HEK293 (cell line): Measurements from ENCODE around the gene CSNK2A2.
A peak's percentile ranks its signal among the peaks of the same experiment; 100 is the strongest.

Source experiments
- CTCF ChIA-PET: fragments of 350-600 bp; formaldehyde crosslinking; extraction: SDS; loops from one replicate; lab custom pipeline; 2021; ENCODE audit warnings: antibody characterized with exemption; lab: Yijun Ruan, JAX
- POLR2A ChIA-PET: fragments of 300-600 bp; formaldehyde crosslinking; extraction: SDS; loops from one replicate; lab custom pipeline; 2020; ENCODE audit warnings: antibody characterized with exemption, inconsistent platforms; lab: Yijun Ruan, JAX
- H3K27ac ChIP-seq: fragments of 200-500 bp; sonication (Bioruptor generic); 2 replicates; pipeline ENCODE4 v1.5.1; 2014; ENCODE audit warnings: low read depth, low read length, control low read depth, inconsistent platforms; ENCODE audit errors: extremely low read depth
- H3K36me3 ChIP-seq, 2 experiments: fragments of 200-500 bp in 1 of 2; sonication (Bioruptor generic) in 1 of 2; 1 replicate in 1 of 2; 2 replicates in 1 of 2; pipeline ENCODE4 v1.5.1; 2014 to 2017; ENCODE audit warnings: inconsistent platforms in 2 of 2, low read length in 2 of 2; ENCODE audit not compliant: control insufficient read depth in 2 of 2, insufficient read depth in 1 of 2
- H3K4me1 ChIP-seq: fragments of 200-500 bp; sonication (Bioruptor generic); 2 replicates; pipeline ENCODE4 v1.5.1; 2014; ENCODE audit warnings: mild to moderate bottlenecking, low read length, inconsistent platforms; ENCODE audit not compliant: control insufficient read depth, insufficient read depth
- H3K4me3 ChIP-seq: 2 replicates; pipeline ENCODE4 v1.5.1; 2011; ENCODE audit warnings: low read depth, mild to moderate bottlenecking, control low read depth, low read length, moderate library complexity
- H3K9me3 ChIP-seq: fragments of 200-500 bp; sonication (Bioruptor generic); 2 replicates; pipeline ENCODE4 v1.5.1; 2014; ENCODE audit warnings: low read depth, low read length, inconsistent platforms; ENCODE audit not compliant: control insufficient read depth, insufficient read depth
- GLI4 ChIP-seq: fragments of 450-650 bp; formaldehyde crosslinking; IDR thresholded peaks from 2 replicates; pipeline ENCODE4 v1.5.1; 2016; ENCODE audit warnings: missing biosample characterization, missing genetic modification characterization
- KLF16 ChIP-seq: fragments of 450-650 bp; formaldehyde crosslinking; IDR thresholded peaks from 2 replicates; pipeline ENCODE4 v1.5.1; 2017; ENCODE audit warnings: missing biosample characterization, missing genetic modification characterization
- KLF7 ChIP-seq: fragments of 450-650 bp; formaldehyde crosslinking; IDR thresholded peaks from 2 replicates; pipeline ENCODE4 v1.5.1; 2016; ENCODE audit warnings: missing biosample characterization, missing genetic modification characterization, borderline replicate concordance
- KLF8 ChIP-seq: fragments of 450-650 bp; formaldehyde crosslinking; IDR thresholded peaks from 2 replicates; pipeline ENCODE4 v1.5.1; 2016; ENCODE audit warnings: missing biosample characterization, missing genetic modification characterization
- KLF9 ChIP-seq: fragments of 450-650 bp; formaldehyde crosslinking; IDR thresholded peaks from 2 replicates; pipeline ENCODE4 v1.5.1; 2016; ENCODE audit warnings: missing biosample characterization, missing genetic modification characterization, low read depth
- MEIS1 ChIP-seq: sonication (generic); formaldehyde crosslinking; IDR thresholded peaks from 2 replicates; pipeline ENCODE4 v1.8.1; 2022; ENCODE audit warnings: missing genetic modification reagents, mild to moderate bottlenecking, borderline replicate concordance
- SCRT2 ChIP-seq: fragments of 450-650 bp; formaldehyde crosslinking; IDR thresholded peaks from 2 replicates; pipeline ENCODE4 v1.5.1; 2016; ENCODE audit warnings: missing biosample characterization, missing genetic modification characterization
- SP2 ChIP-seq: fragments of 450-650 bp; formaldehyde crosslinking; IDR thresholded peaks from 2 replicates; pipeline ENCODE4 v1.5.1; 2016; ENCODE audit warnings: missing biosample characterization, missing genetic modification characterization
- ZBTB17 ChIP-seq: fragments of 450-650 bp; formaldehyde crosslinking; IDR thresholded peaks from 2 replicates; pipeline ENCODE4 v1.5.1; 2016; ENCODE audit warnings: missing biosample characterization, missing genetic modification characterization
- ZBTB48 ChIP-seq: fragments of 450-650 bp; formaldehyde crosslinking; IDR thresholded peaks from 2 replicates; pipeline ENCODE4 v1.5.1; 2016; ENCODE audit warnings: missing biosample characterization, missing genetic modification characterization
- ZIC2 ChIP-seq: fragments of 450-650 bp; formaldehyde crosslinking; IDR thresholded peaks from 2 replicates; pipeline ENCODE4 v1.5.1; 2016; ENCODE audit warnings: missing biosample characterization, missing genetic modification characterization
- ZNF16 ChIP-seq: fragments of 450-650 bp; formaldehyde crosslinking; IDR thresholded peaks from 2 replicates; pipeline ENCODE4 v1.5.1; 2016; ENCODE audit warnings: low read depth, missing biosample characterization, missing genetic modification characterization
- ZNF335 ChIP-seq: fragments of 450-650 bp; formaldehyde crosslinking; conservative IDR thresholded peaks from 2 replicates; pipeline ENCODE4 v1.5.1; 2016; ENCODE audit warnings: missing biosample characterization, missing genetic modification characterization
- ZNF623 ChIP-seq: fragments of 450-650 bp; formaldehyde crosslinking; IDR thresholded peaks from 2 replicates; pipeline ENCODE4 v1.5.1; 2016; ENCODE audit warnings: missing biosample characterization, missing genetic modification characterization
- ZNF624 ChIP-seq: fragments of 450-650 bp; formaldehyde crosslinking; IDR thresholded peaks from 2 replicates; pipeline ENCODE4 v1.5.1; 2017; ENCODE audit warnings: missing biosample characterization, missing genetic modification characterization
- ZNF660 ChIP-seq: fragments of 450-650 bp; IDR thresholded peaks from 2 replicates; pipeline ENCODE4 v1.5.1; 2018; ENCODE audit warnings: missing biosample characterization, mild to moderate bottlenecking, missing genetic modification characterization
- TF ChIP-seq, protein P1 (sequence below): fragments of 450-650 bp; formaldehyde crosslinking; IDR thresholded peaks from 2 replicates; pipeline ENCODE4 v1.5.1; 2017; ENCODE audit warnings: missing biosample characterization, missing genetic modification characterization
- TF ChIP-seq, protein P2 (sequence below): fragments of 450-650 bp; formaldehyde crosslinking; IDR thresholded peaks from 2 replicates; pipeline ENCODE4 v1.5.1; 2016; ENCODE audit warnings: missing biosample characterization, missing genetic modification characterization
- TF ChIP-seq, protein P3 (sequence below): fragments of 450-650 bp; formaldehyde crosslinking; IDR thresholded peaks from 2 replicates; pipeline ENCODE4 v1.5.1; 2016; ENCODE audit warnings: missing biosample characterization, missing genetic modification characterization
- TF ChIP-seq, protein P4 (sequence below): fragments of 450-650 bp; IDR thresholded peaks from 2 replicates; pipeline ENCODE4 v1.5.1; 2018; ENCODE audit warnings: missing biosample characterization, mild to moderate bottlenecking, missing genetic modification characterization
- TF ChIP-seq, protein P5 (sequence below): fragments of 450-650 bp; formaldehyde crosslinking; IDR thresholded peaks from 2 replicates; pipeline ENCODE4 v1.5.0; 2017; ENCODE audit warnings: missing biosample characterization, missing genetic modification characterization, borderline replicate concordance
- TF ChIP-seq, protein P6 (sequence below): fragments of 450-650 bp; formaldehyde crosslinking; optimal IDR thresholded peaks from 2 replicates; pipeline ENCODE3; 2016; ENCODE audit warnings: missing biosample characterization, mild to moderate bottlenecking, missing genetic modification characterization
- TF ChIP-seq, protein P7 (sequence below): fragments of 450-650 bp; formaldehyde crosslinking; IDR thresholded peaks from 2 replicates; pipeline ENCODE4 v1.5.1; 2017; ENCODE audit warnings: missing biosample characterization, missing genetic modification characterization

CSNK2A2 gene

DNA sequence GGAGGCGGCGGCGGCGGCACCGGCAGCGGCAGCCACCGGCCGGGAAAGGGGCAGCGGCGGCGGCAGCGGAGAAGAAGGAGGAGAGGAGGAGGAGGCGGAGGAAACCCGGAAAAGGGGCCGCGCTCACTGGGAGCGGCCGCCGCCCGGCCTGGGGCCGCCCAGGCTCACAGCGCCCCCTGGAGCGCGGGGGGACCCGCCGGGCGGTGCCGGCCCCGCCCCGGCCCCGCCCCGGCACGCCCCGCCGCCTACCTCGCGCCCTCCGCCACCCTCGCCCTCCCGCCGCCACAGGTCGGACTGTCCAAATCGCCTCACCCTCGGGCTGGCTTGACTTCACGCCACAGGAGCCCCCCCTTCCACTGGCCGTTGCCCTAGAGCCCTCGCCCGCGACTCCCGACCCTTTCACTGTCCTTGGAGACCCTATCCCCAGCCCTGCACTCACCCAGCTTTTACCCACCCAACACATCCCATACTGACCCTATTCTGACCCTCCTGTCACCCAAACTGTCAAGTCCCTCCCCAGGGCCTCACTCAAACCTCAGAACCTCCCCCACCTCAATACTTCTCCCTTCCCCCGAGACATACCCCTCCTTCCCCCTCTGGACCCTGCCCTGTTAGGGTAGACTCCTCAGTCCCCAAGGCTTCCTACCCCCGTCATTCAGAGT is at the start of gene CSNK2A2:
Gene CSNK2A2 (minus strand): TSS at position 85 of the 662 bp plus-strand sequence. CDS start 370 bp downstream, outside the sequence.
- H3K4me1 ChIP-seq, result no peaks in the 10 kb centered on the region
- CTCF ChIA-PET, result interaction anchor here (0.7 kb wide), 1 partner anchor 119 kb away, joined by 3 read pairs; no protein-coding TSS in a partner anchor
- H3K27ac ChIP-seq, result no peak within 1 kb of the TSS
- no peaks in the 10 kb centered on the region for H3K9me3 ChIP-seq
- POLR2A ChIA-PET, result interaction anchor here (0.7 kb wide), 2 partner anchors 21 to 51 kb away, joined by 3 to 4 read pairs; no protein-coding TSS in a partner anchor
- H3K36me3 ChIP-seq, result peaks cover 15 to 37% of the 10 kb centered on the region in 2 experiments
- H3K4me3 ChIP-seq, result peak within 1 kb of the TSS; percentile 74
- TF ChIP-seq ZNF335 (tag by site-specific recombination), result peak; percentile 72
- TF ChIP-seq, protein P1, sequence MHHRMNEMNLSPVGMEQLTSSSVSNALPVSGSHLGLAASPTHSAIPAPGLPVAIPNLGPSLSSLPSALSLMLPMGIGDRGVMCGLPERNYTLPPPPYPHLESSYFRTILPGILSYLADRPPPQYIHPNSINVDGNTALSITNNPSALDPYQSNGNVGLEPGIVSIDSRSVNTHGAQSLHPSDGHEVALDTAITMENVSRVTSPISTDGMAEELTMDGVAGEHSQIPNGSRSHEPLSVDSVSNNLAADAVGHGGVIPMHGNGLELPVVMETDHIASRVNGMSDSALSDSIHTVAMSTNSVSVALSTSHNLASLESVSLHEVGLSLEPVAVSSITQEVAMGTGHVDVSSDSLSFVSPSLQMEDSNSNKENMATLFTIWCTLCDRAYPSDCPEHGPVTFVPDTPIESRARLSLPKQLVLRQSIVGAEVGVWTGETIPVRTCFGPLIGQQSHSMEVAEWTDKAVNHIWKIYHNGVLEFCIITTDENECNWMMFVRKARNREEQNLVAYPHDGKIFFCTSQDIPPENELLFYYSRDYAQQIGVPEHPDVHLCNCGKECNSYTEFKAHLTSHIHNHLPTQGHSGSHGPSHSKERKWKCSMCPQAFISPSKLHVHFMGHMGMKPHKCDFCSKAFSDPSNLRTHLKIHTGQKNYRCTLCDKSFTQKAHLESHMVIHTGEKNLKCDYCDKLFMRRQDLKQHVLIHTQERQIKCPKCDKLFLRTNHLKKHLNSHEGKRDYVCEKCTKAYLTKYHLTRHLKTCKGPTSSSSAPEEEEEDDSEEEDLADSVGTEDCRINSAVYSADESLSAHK (tag by site-specific recombination), result 0 out of 2 replicates have a peak, but pooled peaks have one; percentile 28
- peak; percentile 61; the same call in 1 of the 2 replicates for TF ChIP-seq KLF7 (tag by site-specific recombination)
- no peak for TF ChIP-seq ZBTB17 (tag by site-specific recombination)
- TF ChIP-seq, protein P2, sequence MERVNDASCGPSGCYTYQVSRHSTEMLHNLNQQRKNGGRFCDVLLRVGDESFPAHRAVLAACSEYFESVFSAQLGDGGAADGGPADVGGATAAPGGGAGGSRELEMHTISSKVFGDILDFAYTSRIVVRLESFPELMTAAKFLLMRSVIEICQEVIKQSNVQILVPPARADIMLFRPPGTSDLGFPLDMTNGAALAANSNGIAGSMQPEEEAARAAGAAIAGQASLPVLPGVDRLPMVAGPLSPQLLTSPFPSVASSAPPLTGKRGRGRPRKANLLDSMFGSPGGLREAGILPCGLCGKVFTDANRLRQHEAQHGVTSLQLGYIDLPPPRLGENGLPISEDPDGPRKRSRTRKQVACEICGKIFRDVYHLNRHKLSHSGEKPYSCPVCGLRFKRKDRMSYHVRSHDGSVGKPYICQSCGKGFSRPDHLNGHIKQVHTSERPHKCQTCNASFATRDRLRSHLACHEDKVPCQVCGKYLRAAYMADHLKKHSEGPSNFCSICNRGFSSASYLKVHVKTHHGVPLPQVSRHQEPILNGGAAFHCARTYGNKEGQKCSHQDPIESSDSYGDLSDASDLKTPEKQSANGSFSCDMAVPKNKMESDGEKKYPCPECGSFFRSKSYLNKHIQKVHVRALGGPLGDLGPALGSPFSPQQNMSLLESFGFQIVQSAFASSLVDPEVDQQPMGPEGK, result peak; percentile 71
- TF ChIP-seq KLF8 (tag by site-specific recombination), result 0 out of 2 replicates have a peak, but pooled peaks have one; percentile 57
- TF ChIP-seq KLF16 (tag by site-specific recombination), result peak; percentile 47; the same call in 1 of the 2 replicates
- TF ChIP-seq MEIS1 (CRISPR knock-in tag), result no peak
- peak; percentile 78 for TF ChIP-seq SCRT2 (tag by site-specific recombination)
- TF ChIP-seq ZNF16 (tag by site-specific recombination), result no peak
- TF ChIP-seq ZNF660 (tag by site-specific recombination), result peak; percentile 20; the same call in 1 of the 2 replicates
- TF ChIP-seq KLF9 (tag by site-specific recombination), result peak; percentile 72; the same call in 1 of the 2 replicates
- TF ChIP-seq ZIC2 (tag by site-specific recombination), result 0 out of 2 replicates have a peak, but pooled peaks have one; percentile 29
- TF ChIP-seq ZBTB48 (tag by site-specific recombination), result peak; percentile 34; the same call in 1 of the 2 replicates
- TF ChIP-seq, protein P3, sequence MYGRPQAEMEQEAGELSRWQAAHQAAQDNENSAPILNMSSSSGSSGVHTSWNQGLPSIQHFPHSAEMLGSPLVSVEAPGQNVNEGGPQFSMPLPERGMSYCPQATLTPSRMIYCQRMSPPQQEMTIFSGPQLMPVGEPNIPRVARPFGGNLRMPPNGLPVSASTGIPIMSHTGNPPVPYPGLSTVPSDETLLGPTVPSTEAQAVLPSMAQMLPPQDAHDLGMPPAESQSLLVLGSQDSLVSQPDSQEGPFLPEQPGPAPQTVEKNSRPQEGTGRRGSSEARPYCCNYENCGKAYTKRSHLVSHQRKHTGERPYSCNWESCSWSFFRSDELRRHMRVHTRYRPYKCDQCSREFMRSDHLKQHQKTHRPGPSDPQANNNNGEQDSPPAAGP (tag by site-specific recombination), result peak; percentile 57; the same call in 1 of the 2 replicates
- peak; percentile 30 for TF ChIP-seq SP2 (tag by site-specific recombination)
- TF ChIP-seq, protein P4, sequence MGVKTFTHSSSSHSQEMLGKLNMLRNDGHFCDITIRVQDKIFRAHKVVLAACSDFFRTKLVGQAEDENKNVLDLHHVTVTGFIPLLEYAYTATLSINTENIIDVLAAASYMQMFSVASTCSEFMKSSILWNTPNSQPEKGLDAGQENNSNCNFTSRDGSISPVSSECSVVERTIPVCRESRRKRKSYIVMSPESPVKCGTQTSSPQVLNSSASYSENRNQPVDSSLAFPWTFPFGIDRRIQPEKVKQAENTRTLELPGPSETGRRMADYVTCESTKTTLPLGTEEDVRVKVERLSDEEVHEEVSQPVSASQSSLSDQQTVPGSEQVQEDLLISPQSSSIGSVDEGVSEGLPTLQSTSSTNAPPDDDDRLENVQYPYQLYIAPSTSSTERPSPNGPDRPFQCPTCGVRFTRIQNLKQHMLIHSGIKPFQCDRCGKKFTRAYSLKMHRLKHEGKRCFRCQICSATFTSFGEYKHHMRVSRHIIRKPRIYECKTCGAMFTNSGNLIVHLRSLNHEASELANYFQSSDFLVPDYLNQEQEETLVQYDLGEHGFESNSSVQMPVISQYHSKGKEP (tag by site-specific recombination), result 0 out of 2 replicates have a peak, but pooled peaks have one; percentile 17
- TF ChIP-seq, protein P5, sequence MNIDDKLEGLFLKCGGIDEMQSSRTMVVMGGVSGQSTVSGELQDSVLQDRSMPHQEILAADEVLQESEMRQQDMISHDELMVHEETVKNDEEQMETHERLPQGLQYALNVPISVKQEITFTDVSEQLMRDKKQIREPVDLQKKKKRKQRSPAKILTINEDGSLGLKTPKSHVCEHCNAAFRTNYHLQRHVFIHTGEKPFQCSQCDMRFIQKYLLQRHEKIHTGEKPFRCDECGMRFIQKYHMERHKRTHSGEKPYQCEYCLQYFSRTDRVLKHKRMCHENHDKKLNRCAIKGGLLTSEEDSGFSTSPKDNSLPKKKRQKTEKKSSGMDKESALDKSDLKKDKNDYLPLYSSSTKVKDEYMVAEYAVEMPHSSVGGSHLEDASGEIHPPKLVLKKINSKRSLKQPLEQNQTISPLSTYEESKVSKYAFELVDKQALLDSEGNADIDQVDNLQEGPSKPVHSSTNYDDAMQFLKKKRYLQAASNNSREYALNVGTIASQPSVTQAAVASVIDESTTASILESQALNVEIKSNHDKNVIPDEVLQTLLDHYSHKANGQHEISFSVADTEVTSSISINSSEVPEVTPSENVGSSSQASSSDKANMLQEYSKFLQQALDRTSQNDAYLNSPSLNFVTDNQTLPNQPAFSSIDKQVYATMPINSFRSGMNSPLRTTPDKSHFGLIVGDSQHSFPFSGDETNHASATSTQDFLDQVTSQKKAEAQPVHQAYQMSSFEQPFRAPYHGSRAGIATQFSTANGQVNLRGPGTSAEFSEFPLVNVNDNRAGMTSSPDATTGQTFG (tag by site-specific recombination), result peak; percentile 78; the same call in 1 of the 2 replicates
- no peak for TF ChIP-seq GLI4
- no peak for TF ChIP-seq ZNF624
- TF ChIP-seq ZNF623 (tag by site-specific recombination), result no peak
- TF ChIP-seq, protein P6, sequence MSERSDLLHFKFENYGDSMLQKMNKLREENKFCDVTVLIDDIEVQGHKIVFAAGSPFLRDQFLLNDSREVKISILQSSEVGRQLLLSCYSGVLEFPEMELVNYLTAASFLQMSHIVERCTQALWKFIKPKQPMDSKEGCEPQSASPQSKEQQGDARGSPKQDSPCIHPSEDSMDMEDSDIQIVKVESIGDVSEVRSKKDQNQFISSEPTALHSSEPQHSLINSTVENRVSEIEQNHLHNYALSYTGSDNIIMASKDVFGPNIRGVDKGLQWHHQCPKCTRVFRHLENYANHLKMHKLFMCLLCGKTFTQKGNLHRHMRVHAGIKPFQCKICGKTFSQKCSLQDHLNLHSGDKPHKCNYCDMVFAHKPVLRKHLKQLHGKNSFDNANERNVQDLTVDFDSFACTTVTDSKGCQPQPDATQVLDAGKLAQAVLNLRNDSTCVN (tag by site-specific recombination), result peak; percentile 18
- TF ChIP-seq, protein P7, sequence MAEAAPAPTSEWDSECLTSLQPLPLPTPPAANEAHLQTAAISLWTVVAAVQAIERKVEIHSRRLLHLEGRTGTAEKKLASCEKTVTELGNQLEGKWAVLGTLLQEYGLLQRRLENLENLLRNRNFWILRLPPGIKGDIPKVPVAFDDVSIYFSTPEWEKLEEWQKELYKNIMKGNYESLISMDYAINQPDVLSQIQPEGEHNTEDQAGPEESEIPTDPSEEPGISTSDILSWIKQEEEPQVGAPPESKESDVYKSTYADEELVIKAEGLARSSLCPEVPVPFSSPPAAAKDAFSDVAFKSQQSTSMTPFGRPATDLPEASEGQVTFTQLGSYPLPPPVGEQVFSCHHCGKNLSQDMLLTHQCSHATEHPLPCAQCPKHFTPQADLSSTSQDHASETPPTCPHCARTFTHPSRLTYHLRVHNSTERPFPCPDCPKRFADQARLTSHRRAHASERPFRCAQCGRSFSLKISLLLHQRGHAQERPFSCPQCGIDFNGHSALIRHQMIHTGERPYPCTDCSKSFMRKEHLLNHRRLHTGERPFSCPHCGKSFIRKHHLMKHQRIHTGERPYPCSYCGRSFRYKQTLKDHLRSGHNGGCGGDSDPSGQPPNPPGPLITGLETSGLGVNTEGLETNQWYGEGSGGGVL (tag by site-specific recombination), result peak; percentile 85
